SIG-M5 (cell line): ENCODE results near the gene MED23.

Experiments
- DNase-seq: peaks from one replicate; lab custom pipeline; 2025; lab: John Stamatoyannopoulos, UW

MED23 gene, protein sequence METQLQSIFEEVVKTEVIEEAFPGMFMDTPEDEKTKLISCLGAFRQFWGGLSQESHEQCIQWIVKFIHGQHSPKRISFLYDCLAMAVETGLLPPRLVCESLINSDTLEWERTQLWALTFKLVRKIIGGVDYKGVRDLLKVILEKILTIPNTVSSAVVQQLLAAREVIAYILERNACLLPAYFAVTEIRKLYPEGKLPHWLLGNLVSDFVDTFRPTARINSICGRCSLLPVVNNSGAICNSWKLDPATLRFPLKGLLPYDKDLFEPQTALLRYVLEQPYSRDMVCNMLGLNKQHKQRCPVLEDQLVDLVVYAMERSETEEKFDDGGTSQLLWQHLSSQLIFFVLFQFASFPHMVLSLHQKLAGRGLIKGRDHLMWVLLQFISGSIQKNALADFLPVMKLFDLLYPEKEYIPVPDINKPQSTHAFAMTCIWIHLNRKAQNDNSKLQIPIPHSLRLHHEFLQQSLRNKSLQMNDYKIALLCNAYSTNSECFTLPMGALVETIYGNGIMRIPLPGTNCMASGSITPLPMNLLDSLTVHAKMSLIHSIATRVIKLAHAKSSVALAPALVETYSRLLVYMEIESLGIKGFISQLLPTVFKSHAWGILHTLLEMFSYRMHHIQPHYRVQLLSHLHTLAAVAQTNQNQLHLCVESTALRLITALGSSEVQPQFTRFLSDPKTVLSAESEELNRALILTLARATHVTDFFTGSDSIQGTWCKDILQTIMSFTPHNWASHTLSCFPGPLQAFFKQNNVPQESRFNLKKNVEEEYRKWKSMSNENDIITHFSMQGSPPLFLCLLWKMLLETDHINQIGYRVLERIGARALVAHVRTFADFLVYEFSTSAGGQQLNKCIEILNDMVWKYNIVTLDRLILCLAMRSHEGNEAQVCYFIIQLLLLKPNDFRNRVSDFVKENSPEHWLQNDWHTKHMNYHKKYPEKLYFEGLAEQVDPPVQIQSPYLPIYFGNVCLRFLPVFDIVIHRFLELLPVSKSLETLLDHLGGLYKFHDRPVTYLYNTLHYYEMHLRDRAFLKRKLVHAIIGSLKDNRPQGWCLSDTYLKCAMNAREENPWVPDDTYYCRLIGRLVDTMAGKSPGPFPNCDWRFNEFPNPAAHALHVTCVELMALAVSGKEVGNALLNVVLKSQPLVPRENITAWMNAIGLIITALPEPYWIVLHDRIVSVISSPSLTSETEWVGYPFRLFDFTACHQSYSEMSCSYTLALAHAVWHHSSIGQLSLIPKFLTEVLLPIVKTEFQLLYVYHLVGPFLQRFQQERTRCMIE (N-terminal part only)

DNA sequence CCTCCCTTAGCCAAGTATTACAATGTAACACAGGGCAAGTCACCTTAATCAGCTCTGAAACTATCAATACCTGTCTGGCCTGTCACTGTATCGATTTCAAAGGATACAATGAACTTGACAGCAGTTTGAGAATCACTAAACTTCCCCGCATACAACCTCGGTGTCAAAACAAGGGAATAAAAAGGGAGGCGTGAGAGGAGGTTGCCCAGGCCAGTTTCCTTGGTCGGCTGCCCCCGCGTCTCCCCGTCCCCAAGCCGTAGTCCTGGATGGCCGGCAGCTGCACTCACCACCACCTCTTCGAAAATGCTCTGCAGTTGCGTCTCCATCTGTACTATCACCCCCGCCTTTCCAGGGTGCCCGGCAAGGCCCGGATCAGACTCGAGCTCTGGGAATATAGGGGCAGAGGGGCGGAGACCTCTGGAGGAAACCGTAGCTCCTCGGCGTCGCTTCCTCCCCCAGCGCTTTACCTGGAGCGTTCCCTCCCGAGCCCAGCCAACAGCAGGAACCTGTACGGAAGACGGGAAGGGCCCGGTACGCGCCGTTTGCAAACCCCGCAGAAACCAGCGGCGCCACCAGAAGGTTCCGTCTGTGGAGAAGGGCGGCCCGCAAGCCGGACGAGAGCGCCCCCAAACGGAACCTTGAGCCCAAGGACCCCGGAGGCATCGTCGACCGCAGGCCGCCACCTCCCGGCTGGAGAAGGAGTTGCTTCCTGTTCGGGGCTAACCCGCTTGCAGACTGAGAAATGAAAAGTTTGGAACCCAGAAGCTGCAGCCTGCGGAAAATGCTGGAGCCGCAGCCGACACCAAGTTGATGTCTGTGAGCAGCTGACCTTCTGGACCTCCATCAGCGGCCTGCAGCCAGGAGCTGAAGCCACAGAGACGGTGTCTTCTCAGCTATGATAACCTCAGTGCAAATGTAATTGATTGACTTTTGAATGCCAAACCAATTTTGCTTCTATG, at the start of gene MED23:
Gene MED23, minus strand, starts transcription at position 519 of the 959 bp plus-strand sequence. Its CDS starts 193 bp downstream, at position 326.
- peak; percentile 48 for DNase-seq

DNA sequence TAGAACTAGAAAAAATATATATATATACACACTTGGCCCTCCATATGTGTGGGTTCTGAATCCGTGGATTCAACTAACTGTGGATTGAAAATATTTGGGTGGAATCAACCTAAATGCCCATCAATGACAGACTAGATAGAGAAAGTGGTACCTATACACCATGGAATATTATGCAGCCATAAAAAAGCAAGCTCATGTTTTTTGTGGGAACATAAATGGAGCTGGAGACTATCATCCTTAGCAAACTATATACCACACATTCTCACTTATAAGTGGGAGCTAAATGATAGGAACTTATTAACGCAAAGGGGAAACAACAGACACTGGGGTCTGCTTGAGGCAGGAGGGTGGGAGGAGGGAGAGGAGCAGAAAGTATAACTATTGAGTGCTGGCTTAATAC, 45.1 kb upstream of the MED23 start:
- no peak for DNase-seq

DNA sequence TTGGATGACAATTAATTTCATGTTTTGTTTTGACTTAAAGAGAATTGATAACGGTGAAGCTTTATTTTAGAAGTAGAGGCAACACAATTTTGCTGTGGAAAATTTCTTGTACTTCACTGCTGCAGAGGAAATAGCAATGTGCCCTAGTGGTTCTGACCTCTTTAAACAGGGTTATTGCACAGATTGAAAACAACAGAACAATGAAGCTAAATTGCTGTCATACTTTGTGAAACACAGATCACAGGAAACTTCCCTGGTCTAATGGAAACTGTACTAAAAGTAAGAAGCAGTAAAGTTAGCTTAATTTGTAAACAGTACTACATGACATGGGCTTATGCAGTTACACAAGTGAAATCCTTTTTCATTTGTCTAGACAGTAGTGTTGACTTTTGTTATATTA, 41.8 kb upstream of the MED23 start:
- DNase-seq = no peak

DNA sequence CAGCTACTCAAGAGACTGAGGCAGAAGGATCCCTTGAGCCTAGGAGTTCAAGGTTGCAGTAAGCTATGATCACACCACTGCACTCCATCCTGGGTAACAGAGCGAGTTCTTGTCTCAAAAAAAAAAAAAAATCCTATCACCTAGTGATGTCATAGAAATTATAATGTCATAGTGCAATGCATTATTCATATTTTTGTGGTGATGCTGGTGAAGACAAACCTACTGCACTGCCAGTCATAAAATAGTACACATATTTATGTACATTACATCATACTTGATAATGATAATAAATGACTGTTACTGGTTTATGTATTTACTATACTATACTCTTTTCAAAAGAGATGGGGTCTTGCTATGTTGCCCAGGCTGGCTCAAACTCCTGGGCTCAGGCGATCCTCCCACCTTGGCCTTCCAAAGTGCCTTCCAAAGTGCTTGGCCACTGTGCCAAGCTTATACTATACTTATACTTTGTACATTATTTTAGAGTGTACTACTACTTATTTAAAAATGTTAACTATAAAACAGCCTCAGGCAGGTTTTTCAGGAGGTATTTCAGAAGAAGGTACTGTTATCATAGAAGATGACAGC, 35.6 kb upstream of the MED23 start:
- DNase-seq = no peak

DNA sequence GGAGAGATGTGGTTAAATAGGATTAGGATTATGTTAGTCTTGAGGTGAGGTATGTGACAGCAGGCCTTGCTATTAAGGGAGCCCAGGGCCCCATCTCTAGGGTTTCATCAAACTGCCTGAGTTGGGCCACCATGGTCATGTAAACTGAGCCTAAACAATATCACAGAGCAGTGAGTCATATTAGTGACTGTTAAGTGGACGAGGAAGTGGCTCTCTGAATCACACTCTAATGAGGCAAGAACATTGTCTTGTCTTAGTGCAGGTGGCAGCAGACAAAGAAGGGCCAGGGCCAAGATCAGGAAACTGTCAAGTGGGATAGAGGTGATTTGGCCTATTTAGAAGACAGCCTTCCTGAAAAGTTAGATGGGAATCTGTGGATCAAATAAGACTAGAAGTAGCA, 32.2 kb upstream of the MED23 start:
- peak; percentile 58 for DNase-seq

DNA sequence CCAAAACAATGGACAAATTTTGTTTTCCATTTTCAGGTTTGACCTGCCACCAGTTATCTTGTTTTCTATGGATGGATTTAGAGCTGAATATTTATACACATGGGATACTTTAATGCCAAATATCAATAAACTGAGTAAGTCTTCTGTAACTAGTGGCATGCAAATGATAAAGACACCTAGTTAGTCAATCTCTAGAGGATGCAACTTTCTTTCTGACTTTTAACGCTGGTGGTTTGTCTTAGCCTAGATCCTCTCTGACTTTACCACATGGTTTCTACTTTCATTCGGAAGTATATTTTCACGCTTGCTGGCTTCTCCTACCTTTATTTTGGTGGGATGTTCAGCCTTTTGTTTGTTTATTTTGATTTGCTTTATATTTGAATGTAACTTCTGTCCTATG, 30.2 kb upstream of the MED23 start:
- no peak for DNase-seq

DNA sequence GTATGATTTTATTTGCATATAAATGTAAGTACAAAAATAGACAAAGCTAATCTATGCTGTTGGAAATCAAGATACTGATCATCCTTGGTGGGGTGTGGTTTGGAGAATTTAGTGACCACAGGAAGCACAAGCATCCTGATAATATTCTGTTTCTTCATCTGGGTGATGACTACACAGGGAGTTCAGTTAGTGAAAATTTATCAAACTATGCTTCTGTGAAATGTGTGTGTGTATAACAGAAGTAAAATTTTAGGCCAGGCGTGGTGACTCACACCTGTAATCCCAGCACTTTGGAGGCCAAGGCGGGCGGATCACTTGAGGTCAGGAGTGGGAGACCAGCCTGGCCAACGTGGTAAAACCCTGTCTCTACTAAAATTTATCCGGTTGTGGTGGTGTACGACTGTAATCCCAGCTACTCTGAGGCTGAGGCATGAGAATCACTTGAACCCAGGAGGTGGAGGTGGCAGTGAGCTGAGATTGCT, 29.6 kb upstream of the MED23 start:
- no peak for DNase-seq

DNA sequence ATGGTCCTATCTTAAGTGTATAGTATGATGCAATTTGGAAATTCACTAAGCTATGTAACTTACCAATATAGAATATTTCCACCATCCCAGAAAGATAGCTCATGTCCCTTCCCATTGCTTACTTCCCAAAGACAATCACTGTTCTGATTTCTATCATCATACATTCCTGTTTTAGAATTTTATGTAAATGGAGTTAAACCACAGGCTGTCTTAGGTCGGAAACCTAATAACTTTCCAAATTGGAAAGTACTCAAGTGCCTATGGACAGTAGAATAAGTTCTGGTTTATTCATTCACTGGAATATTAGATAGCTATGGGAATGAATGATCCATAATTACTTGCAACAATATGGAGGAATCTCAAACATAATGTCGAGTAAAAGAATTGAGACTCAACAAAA, 29.2 kb upstream of the MED23 start:
- no peak for DNase-seq

DNA sequence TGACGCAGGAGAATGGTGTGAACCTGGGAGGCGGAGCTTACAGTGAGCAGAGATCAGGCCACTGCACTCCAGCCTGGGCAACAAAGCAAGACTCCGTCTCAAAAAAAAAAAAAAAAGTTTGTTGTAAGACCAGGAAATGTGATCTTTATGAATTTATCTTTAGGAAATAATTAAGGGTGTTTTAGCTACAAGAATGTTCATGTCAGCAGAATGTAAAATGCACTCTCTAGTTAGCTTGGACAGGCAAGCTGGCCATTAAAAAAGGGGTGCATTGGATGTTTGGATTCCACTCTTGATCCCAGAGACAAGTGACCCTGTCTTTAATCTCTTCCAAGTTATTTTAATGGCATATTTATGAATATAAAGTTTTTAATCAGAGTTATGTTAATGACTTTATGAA, 28.6 kb upstream of the MED23 start:
- no peak for DNase-seq

DNA sequence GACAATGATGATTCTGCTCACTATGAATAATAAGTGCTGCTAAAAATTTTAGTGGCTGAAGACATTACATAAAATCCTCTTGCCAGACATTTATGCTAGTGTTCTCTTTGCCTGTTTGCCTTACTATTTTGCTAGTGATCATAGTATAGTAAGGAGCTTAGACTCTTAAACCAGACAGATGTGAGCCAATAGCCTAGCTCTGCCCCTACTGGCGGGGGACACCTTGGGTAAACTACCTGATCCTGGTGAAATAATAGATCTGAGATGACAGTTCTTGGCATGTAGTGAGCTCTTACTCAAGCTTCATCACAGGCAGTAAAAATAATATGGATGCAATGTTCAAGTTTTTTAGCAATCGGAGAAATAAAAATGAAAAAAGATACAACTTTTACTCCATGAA, 27.9 kb upstream of the MED23 start:
- no peak for DNase-seq

DNA sequence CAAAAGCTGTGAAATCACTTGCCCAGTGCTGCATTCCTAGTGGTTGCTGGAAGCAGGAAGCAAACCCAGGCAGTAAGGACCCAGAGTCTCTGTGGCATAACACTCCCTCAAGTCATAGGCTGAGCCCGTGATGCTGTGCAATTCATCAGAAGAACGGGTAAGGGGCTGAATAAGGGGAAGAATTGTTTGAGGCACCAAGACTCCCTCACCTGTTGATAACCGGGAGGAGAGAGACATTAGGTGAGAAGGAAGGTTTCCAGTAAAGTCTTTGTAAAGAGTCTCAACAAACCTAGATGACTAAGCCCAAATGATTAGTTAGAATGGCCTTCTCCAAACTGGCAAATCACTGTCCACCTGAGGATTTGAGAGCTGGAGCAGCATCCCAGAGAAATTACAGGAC, 27.3 kb upstream of the MED23 start:
- no peak for DNase-seq

DNA sequence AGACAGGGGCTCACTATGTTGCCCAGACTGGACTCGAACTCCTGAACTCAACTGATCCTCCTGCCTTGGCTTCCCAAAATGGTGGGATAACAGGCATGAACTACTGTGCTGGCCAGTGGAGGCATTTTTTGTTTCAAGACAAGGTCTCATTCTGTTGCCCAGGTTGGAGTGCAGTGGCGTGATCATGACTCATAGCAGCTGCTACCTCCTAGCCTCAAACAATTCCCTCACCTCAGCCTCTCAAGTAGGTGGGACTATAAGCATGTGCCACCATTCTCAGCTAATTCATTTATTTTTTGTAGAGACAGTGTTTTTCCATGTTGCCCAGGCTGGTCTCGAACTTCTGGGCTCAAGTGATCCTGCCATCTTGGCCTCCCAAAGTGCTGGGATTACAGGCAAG, 26.3 kb upstream of the MED23 start:
- DNase-seq = no peak

DNA sequence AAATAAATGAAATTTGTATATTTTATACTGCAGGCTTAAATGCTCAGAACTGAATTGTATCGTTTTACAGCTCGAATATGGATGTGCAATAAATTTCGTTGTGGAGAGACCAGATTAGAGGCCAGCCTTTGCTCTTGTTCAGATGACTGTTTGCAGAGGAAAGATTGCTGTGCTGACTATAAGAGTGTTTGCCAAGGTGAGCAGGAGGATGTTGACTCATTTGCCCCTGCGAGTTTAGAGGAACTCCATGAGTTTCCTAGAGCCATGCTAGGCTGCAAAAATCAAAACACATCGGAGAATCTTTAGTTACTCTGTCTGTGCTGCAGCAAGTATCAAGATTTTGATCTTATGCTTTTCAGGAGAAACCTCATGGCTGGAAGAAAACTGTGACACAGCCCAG, 24.4 kb upstream of the MED23 start:
- DNase-seq = no peak

DNA sequence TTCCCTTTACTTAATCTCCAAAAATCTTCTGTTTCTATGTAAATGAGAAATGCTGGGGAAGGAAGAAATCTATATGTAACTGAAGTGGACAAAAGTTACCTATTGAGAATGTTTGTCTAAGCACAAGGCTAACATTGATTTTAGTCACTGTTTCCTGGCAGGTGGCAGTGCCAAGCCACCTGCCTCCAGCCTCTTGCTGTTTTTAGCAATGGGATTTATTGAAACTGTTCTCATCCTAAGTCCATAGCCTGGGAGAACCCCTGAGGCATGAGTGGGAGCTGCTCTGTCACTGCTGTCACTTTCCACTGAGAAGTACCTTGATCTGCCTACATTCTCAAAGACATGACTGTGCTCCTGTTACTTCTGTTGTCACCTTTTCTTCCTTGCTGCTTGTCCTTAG, 23.7 kb upstream of the MED23 start:
- no peak for DNase-seq

DNA sequence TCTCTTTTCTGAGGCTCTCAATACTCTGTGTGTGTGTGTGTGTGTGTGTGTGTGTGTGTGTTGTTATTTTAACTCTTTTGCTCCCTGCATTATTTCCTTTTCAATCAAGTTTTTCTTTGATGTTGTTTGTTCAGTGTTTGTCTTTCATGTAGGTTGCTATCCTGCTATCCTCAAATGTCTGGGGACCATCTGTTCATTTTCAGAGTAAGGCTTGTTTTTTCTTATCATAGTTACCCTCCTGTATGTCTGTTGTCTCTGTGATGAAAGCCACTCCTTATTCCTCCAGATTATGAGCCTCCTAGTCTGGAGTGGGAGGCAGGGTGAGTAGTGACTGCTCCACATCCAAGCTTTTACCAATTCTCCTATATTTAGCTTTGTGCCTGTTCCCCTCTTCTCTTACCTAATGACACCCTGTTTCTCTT, 18.2 kb upstream of the MED23 start:
- no peak for DNase-seq

DNA sequence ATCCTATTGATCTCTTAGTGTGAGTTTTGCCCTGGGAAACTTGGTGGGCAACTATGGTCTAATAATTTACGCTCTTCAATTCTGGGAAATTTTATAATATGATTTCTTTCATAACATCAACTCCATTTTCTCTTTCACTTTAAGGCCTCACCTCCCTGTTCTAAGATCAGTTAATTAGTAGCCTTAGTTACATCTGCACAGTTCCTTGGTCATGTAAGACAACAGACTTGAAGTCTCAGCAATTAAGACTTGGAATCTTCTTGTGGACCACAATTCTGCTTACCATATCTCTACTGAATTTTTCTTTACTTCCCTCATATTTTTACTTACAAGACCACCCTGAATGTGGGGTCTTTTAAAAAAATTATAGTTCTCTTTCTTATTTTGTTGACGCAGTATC, 17.8 kb upstream of the MED23 start:
- no peak for DNase-seq

DNA sequence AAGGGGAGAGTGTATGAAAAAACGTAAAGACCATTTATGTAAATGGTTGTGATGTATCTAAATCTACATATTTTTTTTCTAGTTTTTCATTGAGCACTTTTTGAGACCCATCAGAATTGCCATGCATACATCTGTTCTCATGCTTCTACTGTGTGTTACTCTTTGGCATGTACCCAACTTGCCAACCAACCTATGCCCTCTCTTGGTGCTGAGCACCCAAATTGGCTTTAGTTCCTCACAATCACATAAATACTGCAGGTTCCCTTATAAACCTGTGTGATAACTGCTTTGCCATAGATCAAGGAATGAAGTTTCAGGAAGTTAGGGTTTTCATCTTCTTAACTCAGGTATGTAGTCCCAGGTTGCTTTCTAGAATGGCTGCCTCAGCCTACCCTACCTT, 16.9 kb upstream of the MED23 start:
- no peak for DNase-seq

DNA sequence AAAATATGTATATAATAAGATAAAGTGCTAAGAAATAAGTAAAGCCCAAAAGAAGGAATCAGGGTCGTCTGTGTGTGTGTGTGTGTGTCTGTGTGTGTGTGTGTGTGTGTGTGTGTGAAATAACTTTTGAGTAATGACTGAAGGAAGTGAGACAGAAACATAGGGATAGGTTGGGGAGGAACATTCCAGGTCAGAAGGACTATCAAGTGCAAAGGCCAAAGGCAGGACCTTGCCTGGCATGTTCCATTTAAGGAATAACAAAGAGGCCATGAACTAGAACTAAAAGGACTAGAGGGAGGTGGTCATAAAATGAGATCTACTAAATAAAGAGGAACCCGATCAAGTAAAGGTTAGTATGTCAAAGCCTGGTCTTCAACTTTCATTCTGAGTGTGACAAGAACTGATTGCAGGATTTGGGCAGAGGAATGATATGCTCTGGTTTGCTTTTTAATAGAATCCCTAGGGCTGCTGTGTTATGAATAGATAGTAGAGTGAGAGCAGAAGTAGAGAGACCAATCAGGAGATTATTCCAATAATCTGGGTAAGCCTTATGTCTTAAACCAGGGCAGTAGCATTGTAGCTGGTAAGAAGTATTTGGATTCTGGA, 15.9 kb upstream of the MED23 start:
- no peak for DNase-seq

DNA sequence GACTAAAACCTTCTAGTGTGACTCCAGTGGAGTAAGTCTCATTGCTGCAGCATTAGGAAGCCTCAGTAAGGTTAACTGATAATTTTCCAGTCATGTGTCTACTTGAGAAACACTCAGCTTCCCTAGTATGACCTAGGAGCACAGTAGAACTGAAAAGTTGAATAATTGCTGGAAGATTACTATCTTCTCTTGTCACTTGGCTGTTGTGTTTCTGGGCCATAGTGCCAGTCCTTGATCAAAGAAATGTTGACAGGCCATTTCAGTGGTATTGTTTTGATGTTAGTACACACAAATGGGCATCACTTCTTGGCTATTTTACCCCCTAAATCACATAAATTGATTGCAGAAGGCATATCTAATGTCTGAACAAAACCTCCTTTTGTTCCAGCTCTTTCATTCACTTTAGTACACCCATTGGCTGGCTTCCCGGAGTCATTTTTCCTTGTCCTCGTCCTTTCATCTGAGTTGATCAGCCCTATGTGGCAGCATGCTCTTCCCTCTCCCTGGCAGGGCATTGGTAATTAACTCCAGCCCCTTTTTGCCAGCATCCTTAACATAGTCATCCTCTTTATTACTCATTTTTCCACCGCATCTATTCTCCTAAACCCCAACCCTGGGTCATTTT, 15.1 kb upstream of the MED23 start:
- no peak for DNase-seq

DNA sequence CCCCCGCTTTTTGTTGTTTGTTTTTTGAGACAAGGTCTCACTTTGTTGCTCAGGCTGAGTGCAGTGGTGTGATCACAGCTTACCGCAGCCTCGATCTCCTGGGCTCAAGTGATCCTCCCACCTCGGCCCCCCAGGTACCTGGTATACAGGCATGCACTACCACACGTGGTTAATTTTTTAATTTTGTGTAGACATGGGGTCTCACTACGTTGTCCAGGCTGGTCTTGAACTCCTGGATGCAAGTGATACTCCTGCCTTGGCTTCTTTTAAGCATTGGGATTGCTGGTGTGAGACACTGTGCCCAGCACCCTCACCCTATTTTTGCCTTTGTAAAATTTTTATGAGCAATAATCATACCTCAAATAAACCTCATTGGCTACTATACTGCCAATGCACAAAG, 14.5 kb upstream of the MED23 start:
- no peak for DNase-seq
